GM12878 (cell line): Measurements from ENCODE around the gene SIK2. TPM values are rescaled to one million over a fixed set of nuclear protein-coding genes. Genes with fewer than 3 reads are reported as not detected.
A peak's percentile ranks its signal among the peaks of the same experiment; 100 is the strongest.

ENCODE experiments used
- ATAC-seq: fragments of 200-7000 bp; cut with Tn5 transposase; 3 replicates; pipeline ENCODE4 v1.9.1; 2020; ENCODE audit warnings: mild to moderate bottlenecking, moderate library complexity
- BruUV-seq: library from RNA; stranded (reverse); fragments of 400-500 nt; replicated peaks from 2 replicates; lab custom pipeline; 2021; lab: Mats Ljungman, UMichigan
- CTCF ChIA-PET: fragments of 300-600 bp; sonication (Branson Sonifier 250); formaldehyde crosslinking; extraction: SDS; loops from one replicate; lab custom pipeline; 2021; ENCODE audit warnings: inconsistent platforms; lab: Yijun Ruan, JAX
- POLR2A ChIA-PET: fragments of 350-600 bp; formaldehyde crosslinking; extraction: SDS; loops from one replicate; lab custom pipeline; 2021; ENCODE audit warnings: inconsistent platforms; lab: Charles Lee
- RAD21 ChIA-PET: fragments of 300-600 bp; sonication (Branson Sonifier 250); formaldehyde crosslinking; loops from one replicate; lab custom pipeline; 2023; ENCODE audit warnings: antibody characterized with exemption; ENCODE audit not compliant: unreplicated experiment; lab: Charles Lee
- SMC1A ChIA-PET: fragments of 300-600 bp; sonication (Branson Sonifier 250); formaldehyde crosslinking; loops from one replicate; lab custom pipeline; 2023; ENCODE audit not compliant: unreplicated experiment, uncharacterized antibody; lab: Charles Lee
- DNase-seq: peaks from one replicate; pipeline ENCODE4 v3.0.0-alpha.2; 2011; ENCODE audit warnings: low read depth, low spot score
- FAIRE-seq: peaks from 3 replicates; lab custom pipeline; 2011; peaks lifted over from hg19 to GRCh38; lab: Jason Lieb, UNC
- H2AFZ ChIP-seq: 2 replicates; pipeline ENCODE4 v1.6.0; 2011; ENCODE audit warnings: low read depth, low read length, control low read depth; ENCODE audit not compliant: control insufficient read depth
- H3K27ac ChIP-seq: 2 replicates; pipeline ENCODE4 v1.5.1; 2011; ENCODE audit warnings: control low read depth; ENCODE audit not compliant: control insufficient read depth, insufficient read depth
- H3K27me3 ChIP-seq, 2 experiments: replicated peaks in 1 of 2; 2 replicates each; pipeline versions ENCODE4 v1.6.0 to v1.6.1; 2011; ENCODE audit warnings: low read length in 1 of 2; ENCODE audit not compliant: control insufficient read depth in 2 of 2, insufficient read depth in 2 of 2
- H3K36me3 ChIP-seq, 2 experiments: 2 replicates each; pipeline ENCODE4 v1.5.1; 2011; ENCODE audit warnings: low read length in 1 of 2; ENCODE audit not compliant: control insufficient read depth in 2 of 2, insufficient read depth in 2 of 2
- H3K4me1 ChIP-seq: 2 replicates; pipeline ENCODE4 v1.6.1; 2011; ENCODE audit warnings: mild to moderate bottlenecking, low read length, moderate library complexity, mixed read lengths; ENCODE audit not compliant: control insufficient read depth, insufficient read depth
- H3K4me2 ChIP-seq: 2 replicates; pipeline ENCODE4 v1.6.0; 2011; ENCODE audit warnings: control low read depth; ENCODE audit not compliant: control insufficient read depth, insufficient read depth
- H3K4me3 ChIP-seq: fragments of 200-600 bp; sonication (generic); 2 replicates; pipeline ENCODE4 v1.5.1; 2016
- H3K79me2 ChIP-seq: 2 replicates; pipeline ENCODE4 v1.6.0; 2011; ENCODE audit warnings: low read length; ENCODE audit not compliant: control insufficient read depth, insufficient read depth
- H3K9ac ChIP-seq: 2 replicates; pipeline ENCODE4 v1.8.0; 2011; ENCODE audit warnings: low read length, control low read depth, mixed read lengths; ENCODE audit not compliant: control insufficient read depth, insufficient read depth
- H3K9me3 ChIP-seq: replicated peaks from 3 replicates; pipeline ENCODE4 v1.5.1; 2011; ENCODE audit warnings: mild to moderate bottlenecking, low read length; ENCODE audit not compliant: control insufficient read depth, insufficient read depth
- H4K20me1 ChIP-seq: 2 replicates; pipeline ENCODE4 v1.6.0; 2011; ENCODE audit not compliant: control insufficient read depth, insufficient read depth
- CBFB ChIP-seq: IDR thresholded peaks from 2 replicates; pipeline ENCODE4 v1.6.1; 2016; ENCODE audit warnings: antibody characterized with exemption, low read depth
- FOXM1 ChIP-seq: IDR thresholded peaks from 2 replicates; pipeline ENCODE4 v1.6.1; 2012; ENCODE audit warnings: low read depth, mild to moderate bottlenecking, inconsistent platforms, low read length, moderate library complexity
- KDM1A ChIP-seq: fragments of 200-600 bp; sonication (generic); IDR thresholded peaks from 2 replicates; pipeline ENCODE4 v1.6.1; 2016; ENCODE audit warnings: borderline replicate concordance
- MEF2A ChIP-seq: IDR thresholded peaks from 2 replicates; pipeline ENCODE4 v1.6.1; 2011; ENCODE audit warnings: low read depth, mild to moderate bottlenecking, low read length, moderate library complexity; ENCODE audit not compliant: insufficient read depth
- NFIC ChIP-seq: IDR thresholded peaks from 2 replicates; pipeline ENCODE4 v1.6.1; 2012; ENCODE audit warnings: low read depth, mild to moderate bottlenecking, inconsistent platforms, low read length, moderate library complexity
- NR2C2 ChIP-seq: IDR thresholded peaks from 2 replicates; pipeline ENCODE4 v1.6.1; 2011; ENCODE audit warnings: borderline replicate concordance, low read depth; ENCODE audit not compliant: control insufficient read depth, insufficient read length
- NR2F1 ChIP-seq: fragments of 450-650 bp; conservative IDR thresholded peaks from 2 replicates; pipeline ENCODE4 v1.6.1; 2017; ENCODE audit warnings: mild to moderate bottlenecking
- POU2F2 ChIP-seq: IDR thresholded peaks from 3 replicates; pipeline ENCODE4 v1.6.1; 2011; ENCODE audit warnings: low read depth, mild to moderate bottlenecking, low read length, borderline replicate concordance
- RBBP5 ChIP-seq: fragments of 200-600 bp; sonication (generic); conservative IDR thresholded peaks from 2 replicates; pipeline ENCODE4 v1.6.1; 2016
- SRF ChIP-seq, 2 experiments: IDR thresholded peaks; 2 replicates each; pipeline ENCODE4 v1.6.1; 2011; ENCODE audit warnings: low read depth in 2 of 2, low read length in 2 of 2, mild to moderate bottlenecking in 1 of 2, moderate library complexity in 1 of 2
- TBL1XR1 ChIP-seq: IDR thresholded peaks from 2 replicates; pipeline ENCODE4 v1.6.1; 2012; ENCODE audit warnings: low read depth, low read length, improper control_type of control experiment
- ZBTB40 ChIP-seq: fragments of 450-650 bp; IDR thresholded peaks from 2 replicates; pipeline ENCODE4 v1.6.1; 2016; ENCODE audit warnings: mild to moderate bottlenecking, moderate library complexity, borderline replicate concordance
- ZNF622 ChIP-seq: fragments of 450-650 bp; IDR thresholded peaks from 2 replicates; pipeline ENCODE4 v1.6.1; 2017; ENCODE audit warnings: mild to moderate bottlenecking, inconsistent platforms
- ZNF687 ChIP-seq: fragments of 450-650 bp; IDR thresholded peaks from 2 replicates; pipeline ENCODE4 v1.6.1; 2017; ENCODE audit warnings: mild to moderate bottlenecking, moderate library complexity
- WGBS: methylation state at CpG from one replicate; pipeline ENCODE4 v1.1.6; 2016; ENCODE audit warnings: low lambda C conversion rate; ENCODE audit not compliant: insufficient replicate concordance, insufficient coverage; ENCODE audit errors: missing lambda C conversion rate; 5-methylcytosine and 5-hydroxymethylcytosine counted together
- in situ Hi-C: fragments of 300-500 bp; cut with MboI; formaldehyde crosslinking; loops from 9 replicates; pipeline ENCODE4 v1.14.3; 2018; ENCODE audit warnings: mixed read lengths
- intact Hi-C: fragments of 100-400 bp; cut with micrococcal nuclease; formaldehyde crosslinking; loops from one replicate; pipeline ENCODE4 v1.14.2; 2022; ENCODE audit not compliant: unreplicated experiment
- polyA plus RNA-seq, 11 experiments: library from polyadenylated mRNA; depleted of rRNA in 4 of 11; unstranded in 6 of 11; stranded (reverse) in 5 of 11; fragments of >200 nt; fragmentation: Nextera tagmentation in 4 of 11; fragmentation: Illumina TruSeq in 1 of 11; extraction: Ambion mirVana in 4 of 11; extraction: Trizol in 1 of 11; gene quantifications; 1 replicate in 1 of 11; 2 replicates in 10 of 11; pipeline versions ENCODE4 v1.2.1 to v1.2.3, GENCODE V29; 2011 to 2016; ENCODE audit warnings: inconsistent platforms in 2 of 11, missing spikeins in 2 of 11, low read depth in 1 of 11
- total RNA-seq, 4 experiments: library from RNA; depleted of rRNA in 3 of 4; stranded (reverse); fragments of >200 nt in 3 of 4; fragmentation: Illumina TruSeq in 1 of 4; extraction: Trizol in 1 of 4; gene quantifications; 2 replicates each; pipeline versions ENCODE4 v1.2.1 to v1.2.3, GENCODE V29; 2013 to 2021

The SIK2 gene
- total and polyA plus RNA-seq, 10 of the 15 experiments (the other 5 are each of a cell fraction or from before 2014, with no cell fraction given) = 0.97 to 14.2 (median 4.5) TPM

- ChIA-PET SMC1A (interaction anchor here (0.6 to 6.0 kb wide), 53 partner anchors 10 to 347 kb away, joined by 3 to 154 read pairs (median 5); partner anchors contain the start of genes PPP2R1B and SIK2), RAD21 (interaction anchor here (0.6 to 5.9 kb wide), 30 partner anchors 9 to 210 kb away, joined by 3 to 136 read pairs (median 6); partner anchors contain the start of genes ALG9, PPP2R1B and SIK2), CTCF (interaction anchor here (0.6 to 6.4 kb wide), 54 partner anchors 11 to 504 kb away, joined by 3 to 170 read pairs (median 5); partner anchors contain the start of genes ALG9, PPP2R1B and SIK2), POLR2A (interaction anchor here (0.6 to 5.8 kb wide), 8 partner anchors 10 to 189 kb away, joined by 3 to 56 read pairs (median 6); partner anchors contain the start of gene PPP2R1B)
- Histone ChIP-seq H3K27me3 (no peaks in the 10 kb centered on the region), H3K36me3 (no peaks in the 10 kb centered on the region), H3K4me3 (peak overlapping the region; percentile 18; the same call in 1 of the 2 replicates), H4K20me1 (no peaks in the 10 kb centered on the region), H3K4me2 (peak overlapping the region; percentile 73), H2AFZ (peak overlapping the region; percentile 32), H3K79me2 (no peaks in the 10 kb centered on the region), H3K9ac (0 out of 2 replicates have a peak overlapping the region, but pooled peaks have one; percentile 24), H3K4me1 (peaks cover 8% of the 10 kb centered on the region; the same call in 1 of the 2 replicates), H3K9me3 (no peaks in the 10 kb centered on the region), H3K27ac (peak overlapping the region; percentile 68)
- BruUV-seq = no TSS peak
- ATAC-seq = peak; percentile 97
- DNase-seq = peak; percentile 72
- intact Hi-C loops (loop anchor here (1.0 to 10.0 kb wide), 6 partner anchors 65 to 1492 kb away; partner anchors contain the start of gene SIK2), in situ Hi-C loops (loop anchor here (5.0 kb wide), 1 partner anchor 174 kb away; the partner anchor contains the start of gene SIK2)
- peak; percentile 97 for FAIRE-seq
- 37% methylated on average over 6 of the region's 6 CpGs for WGBS
- peak in 1 of 2 experiments; percentile 52; a peak in 1 of 4 replicates for TF ChIP-seq SRF (IDR thresholded peaks at IDR 0.05; ENCODE audit: low read depth in 2 of 2, low read length in 2 of 2)
- no peak for TF ChIP-seq KDM1A
- TF ChIP-seq NFIC = peak; percentile 16; the same call in 1 of the 2 replicates
- peak; percentile 24; the same call in 1 of the 2 replicates for TF ChIP-seq ZNF687
- 0 out of 2 replicates have a peak, but pooled peaks have one; percentile 50 for TF ChIP-seq MEF2A
- TF ChIP-seq ZNF622 = no peak
- TF ChIP-seq ZBTB40 = 0 out of 2 replicates have a peak, but pooled peaks have one; percentile 15
- no peak for TF ChIP-seq CBFB
- 0 out of 2 replicates have a peak, but pooled peaks have one; percentile 43 for TF ChIP-seq NR2F1
- peak; percentile 24; the same call in 1 of the 2 replicates for TF ChIP-seq FOXM1
- peak; percentile 93 for TF ChIP-seq POU2F2
- 0 out of 2 replicates have a peak, but pooled peaks have one; percentile 54 for TF ChIP-seq RBBP5
- TF ChIP-seq TBL1XR1 = no peak
- TF ChIP-seq NR2C2 = no peak
Observed at GRCh38 chr11:111776398-111777093, 174.3 kb downstream of the SIK2 start.
